DMS79 treated with DMSO at 0.1 percent for 48 hours (cell line): ENCODE data around the gene HRC.
"Not testable (repeated sequence)": the region's sequence is repeated elsewhere in the genome, so short reads cannot be mapped to it uniquely, and the experiment has no call there.

ENCODE experiments used
- DNase-seq: peaks from one replicate; lab custom pipeline; 2025; lab: John Stamatoyannopoulos, UW

Gene HRC

GRCh38 chr19:49135686-49136085, 19.5 kb downstream of the HRC start:
- DNase-seq: no peak

- no peak for DNase-seq
Measured at GRCh38 chr19:49133621-49134454, 21.4 kb downstream of the HRC start.

GRCh38 chr19:49132974-49133609, 22.1 kb downstream of the HRC start:
- DNase-seq: no peak

GRCh38 chr19:49130325-49130724, 24.9 kb downstream of the HRC start:
- DNase-seq: no peak

- DNase-seq: no peak
Measured at GRCh38 chr19:49129238-49129583, 26.0 kb downstream of the HRC start.

- no peak for DNase-seq
Measured at GRCh38 chr19:49128545-49129237, 26.5 kb downstream of the HRC start.

GRCh38 chr19:49127674-49128544, 27.3 kb downstream of the HRC start:
- peak; percentile 94 for DNase-seq

GRCh38 chr19:49127225-49127624, 28.0 kb downstream of the HRC start:
- not testable (repeated sequence) for DNase-seq

GRCh38 chr19:49126575-49126974, 28.6 kb downstream of the HRC start:
- no peak for DNase-seq

- DNase-seq: no peak
Measured at GRCh38 chr19:49125025-49125731, 30.0 kb downstream of the HRC start.

GRCh38 chr19:49123285-49123684, 31.9 kb downstream of the HRC start:
- DNase-seq: not testable (repeated sequence)

- DNase-seq: not testable (repeated sequence)
Measured at GRCh38 chr19:49121841-49122240, 33.4 kb downstream of the HRC start.

GRCh38 chr19:49120868-49121267, 34.3 kb downstream of the HRC start:
- DNase-seq: no peak

- no peak for DNase-seq
Measured at GRCh38 chr19:49120325-49120683, 34.9 kb downstream of the HRC start.

GRCh38 chr19:49119411-49120324, 35.5 kb downstream of the HRC start, which contains the start of gene PPFIA3:
PPFIA3 (plus strand) TSS chr19:49119544; CDS start chr19:49127874, 8,330 bp downstream.
- DNase-seq: peak; percentile 38

- peak; percentile 94 for DNase-seq
Measured at GRCh38 chr19:49118565-49119410, 36.4 kb downstream of the HRC start, which contains the start of gene C19orf73. C19orf73 (minus strand) TSS chr19:49119143; CDS start chr19:49119022, 121 bp downstream.

GRCh38 chr19:49117677-49118564, 37.3 kb downstream of the HRC start:
- DNase-seq: no peak

- DNase-seq: no peak
Measured at GRCh38 chr19:49116544-49116943, 38.7 kb downstream of the HRC start.
